ENCODE results near the gene DLGAP1. TPM values are rescaled to one million over a fixed set of nuclear protein-coding genes. Genes with fewer than 3 reads are reported as not detected.

DLGAP1 gene
- total and polyA plus RNA-seq, 2 donors (not counting 1 experiment from before 2014, with no cell fraction given) = 0.07 to 0.61 TPM

- no peak for TF ChIP-seq EZH2 (IDR thresholded peaks at IDR 0.05; ENCODE audit: borderline replicate concordance, insufficient read depth, low read depth, low read length, poor library complexity, severe bottlenecking)
- no peak for TF ChIP-seq CTCF (IDR thresholded peaks at IDR 0.05)
- intact Hi-C loops (cut with micrococcal nuclease) = no loop called here
- H3K4me3 Mint-ChIP-seq = peak overlapping the region; percentile 69
- no peaks in the 10 kb centered on the region for H3K27me3 Mint-ChIP-seq
- no peak overlapping the region for H2AFZ ChIP-seq (ENCODE audit: insufficient read depth, low read depth, low read length, poor library complexity, severe bottlenecking)
- H3K79me2 ChIP-seq (ENCODE audit: control insufficient read depth, insufficient read depth, low read length) = no peaks in the 10 kb centered on the region
- peaks cover 0 to 9% (median 9%) of the 10 kb centered on the region in 3 donors for H3K9me3 ChIP-seq (ENCODE audit: control extremely low read depth in 1 of 3, control insufficient read depth in 2 of 3, insufficient read depth in 1 of 3, low read length in 2 of 3)
- no peaks in the 10 kb centered on the region for H3K9me3 Mint-ChIP-seq (ENCODE audit: insufficient read depth)
- H3K4me1 Mint-ChIP-seq = peaks cover 47% of the 10 kb centered on the region
- H3K36me3 ChIP-seq (replicated peaks in 1 of 2; ENCODE audit: control extremely low read depth in 1 of 2, control insufficient read depth in 1 of 2, extremely low read depth in 1 of 2, insufficient read depth in 2 of 2, low read length in 1 of 2) = no peaks in the 10 kb centered on the region
- no peaks in the 10 kb centered on the region for H4K20me1 ChIP-seq (ENCODE audit: control insufficient read depth, insufficient read depth, low read length, poor library complexity, severe bottlenecking)
- ChIA-PET CTCF (interaction anchor here (0.7 to 3.7 kb wide), 27 partner anchors 7 to 336 kb away, joined by 3 to 52 read pairs (median 5); no protein-coding TSS in a partner anchor), POLR2A (interaction anchor here (0.8 to 3.4 kb wide), 6 partner anchors 9 to 406 kb away, joined by 3 to 44 read pairs (median 13); partner anchors contain the start of gene TGIF1)
- ATAC-seq (ENCODE audit: low read depth) (peak; percentile 44), DNase-seq (peak; percentile 82)
- peaks cover 42 to 43% of the 10 kb centered on the region in 2 donors for H3K4me1 ChIP-seq (ENCODE audit: control insufficient read depth in 2 of 2, insufficient read depth in 2 of 2, low read length in 2 of 2)
- H3K4me3 ChIP-seq (ENCODE audit: control extremely low read depth in 1 of 5, extremely low read depth in 1 of 5, insufficient read depth in 1 of 5, low read depth in 2 of 5, low read length in 4 of 5) = peak overlapping the region in 1 of 5 experiments; percentile 16
- peak overlapping the region; percentile 81 to 87 for H3K27ac ChIP-seq (ENCODE audit: low read length in 2 of 2)
- H3K9ac ChIP-seq (ENCODE audit: low read length) = peak overlapping the region; percentile 30
- no peaks in the 10 kb centered on the region for H3K27me3 ChIP-seq (replicated peaks in 1 of 4; ENCODE audit: control extremely low read depth in 1 of 4, control insufficient read depth in 3 of 4, insufficient read depth in 4 of 4, low read length in 3 of 4)
- 0% methylated on average over 4 of the region's 6 CpGs for WGBS (ENCODE audit: insufficient coverage)
- peak overlapping the region; percentile 83 for H3K27ac Mint-ChIP-seq
- H3K4me2 ChIP-seq (replicated peaks; ENCODE audit: low read depth, low read length, poor library complexity, severe bottlenecking) = peak overlapping the region; percentile 69
Measured at GRCh38 chr18:3584897-3585460, 870.1 kb downstream of the DLGAP1 start.

GRCh38 chr18:3584266-3584861 is 870.7 kb downstream of the DLGAP1 start:
- Histone ChIP-seq H3K27me3 (replicated peaks in 1 of 4; ENCODE audit: control extremely low read depth in 1 of 4, control insufficient read depth in 3 of 4, insufficient read depth in 4 of 4, low read length in 3 of 4) (no peaks in the 10 kb centered on the region), H3K79me2 (ENCODE audit: control insufficient read depth, insufficient read depth, low read length) (no peaks in the 10 kb centered on the region), H3K4me2 (replicated peaks; ENCODE audit: low read depth, low read length, poor library complexity, severe bottlenecking) (peak overlapping the region; percentile 69), H3K4me1 (ENCODE audit: control insufficient read depth in 2 of 2, insufficient read depth in 2 of 2, low read length in 2 of 2) (peaks cover 42 to 43% of the 10 kb centered on the region in 2 donors), H4K20me1 (ENCODE audit: control insufficient read depth, insufficient read depth, low read length, poor library complexity, severe bottlenecking) (no peaks in the 10 kb centered on the region), H3K36me3 (replicated peaks in 1 of 2; ENCODE audit: control extremely low read depth in 1 of 2, control insufficient read depth in 1 of 2, extremely low read depth in 1 of 2, insufficient read depth in 2 of 2, low read length in 1 of 2) (no peaks in the 10 kb centered on the region), H3K4me3 (ENCODE audit: control extremely low read depth in 1 of 5, extremely low read depth in 1 of 5, insufficient read depth in 1 of 5, low read depth in 2 of 5, low read length in 4 of 5) (no peak overlapping the region), H3K9me3 (ENCODE audit: control extremely low read depth in 1 of 3, control insufficient read depth in 2 of 3, insufficient read depth in 1 of 3, low read length in 2 of 3) (peaks cover 0 to 9% (median 9%) of the 10 kb centered on the region in 3 donors), H2AFZ (ENCODE audit: insufficient read depth, low read depth, low read length, poor library complexity, severe bottlenecking) (no peak overlapping the region), H3K9ac (ENCODE audit: low read length) (peak overlapping the region; percentile 30), H3K27ac (ENCODE audit: low read length in 2 of 2) (peak overlapping the region; percentile 64 to 87)
- peak overlapping the region; percentile 69 for H3K4me3 Mint-ChIP-seq
- TF ChIP-seq CTCF (IDR thresholded peaks at IDR 0.05) (no peak), EZH2 (IDR thresholded peaks at IDR 0.05; ENCODE audit: borderline replicate concordance, insufficient read depth, low read depth, low read length, poor library complexity, severe bottlenecking) (no peak)
- intact Hi-C loops (cut with micrococcal nuclease) = no loop called here
- no peaks in the 10 kb centered on the region for H3K9me3 Mint-ChIP-seq (ENCODE audit: insufficient read depth)
- DNase-seq (peak; percentile 33), ATAC-seq (ENCODE audit: low read depth) (no peak)
- CTCF ChIA-PET = interaction anchor here (0.8 to 3.7 kb wide), 19 partner anchors 11 to 335 kb away, joined by 3 to 52 read pairs (median 7); no protein-coding TSS in a partner anchor
- H3K27ac Mint-ChIP-seq = peak overlapping the region; percentile 83
- H3K27me3 Mint-ChIP-seq = no peaks in the 10 kb centered on the region
- POLR2A ChIA-PET = interaction anchor here (0.8 to 3.4 kb wide), 6 partner anchors 10 to 405 kb away, joined by 3 to 44 read pairs (median 13); partner anchors contain the start of gene TGIF1
- WGBS (ENCODE audit: insufficient coverage) = no CpG with 5 or more reads among the region's 2 CpGs
- H3K4me1 Mint-ChIP-seq = peaks cover 47% of the 10 kb centered on the region
